Skin epidermis (tissue), 12 donors: ENCODE results near the gene STK11.
A peak's percentile ranks its signal among the peaks of the same experiment; 100 is the strongest.

Source experiments
- H3K27ac ChIP-seq, 21 experiments: fragments of 200-600 bp; sonication (generic) in 11 of 21; one replicate each; pipeline ENCODE4 v1.5.0; 2020; ENCODE audit warnings: mild to moderate bottlenecking in 3 of 21, inconsistent platforms in 2 of 21, moderate library complexity in 2 of 21
- H3K4me3 ChIP-seq, 7 experiments: fragments of 200-600 bp; sonication (generic) in 2 of 7; one replicate each; pipeline ENCODE4 v1.5.0; 2020; ENCODE audit warnings: inconsistent platforms in 2 of 7, mild to moderate bottlenecking in 2 of 7, moderate library complexity in 1 of 7

Gene STK11

DNA sequence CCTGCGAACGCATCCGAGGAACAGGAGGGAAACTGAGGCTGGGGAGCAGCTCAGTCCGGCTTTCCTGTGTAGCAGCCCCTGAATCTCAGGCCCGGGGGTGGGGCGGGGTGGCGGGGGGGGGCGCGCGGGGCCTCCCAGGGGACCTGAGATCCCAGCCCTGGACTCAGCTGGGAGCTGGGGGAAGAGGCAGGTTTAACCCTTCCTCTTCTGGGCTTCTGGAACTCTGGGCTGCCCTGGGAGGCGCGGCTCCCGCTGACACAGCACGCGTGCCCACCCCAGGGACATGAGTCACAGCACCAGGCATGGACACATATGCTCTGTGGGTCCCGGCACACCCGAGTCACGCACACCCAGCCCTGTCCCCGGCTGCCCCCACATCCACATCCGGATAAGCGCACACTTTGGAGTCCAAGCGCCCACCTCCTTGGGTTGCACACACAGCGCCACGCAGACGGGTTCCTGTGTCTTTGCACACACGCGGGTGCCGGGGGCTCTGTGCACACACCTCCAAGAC lies 60.1 kb downstream of the STK11 start:
- peak overlapping the region; percentile 32 to 59 (median 51) for H3K4me3 ChIP-seq
- H3K27ac ChIP-seq: peak overlapping the region; percentile 29 to 99 (median 86)

DNA sequence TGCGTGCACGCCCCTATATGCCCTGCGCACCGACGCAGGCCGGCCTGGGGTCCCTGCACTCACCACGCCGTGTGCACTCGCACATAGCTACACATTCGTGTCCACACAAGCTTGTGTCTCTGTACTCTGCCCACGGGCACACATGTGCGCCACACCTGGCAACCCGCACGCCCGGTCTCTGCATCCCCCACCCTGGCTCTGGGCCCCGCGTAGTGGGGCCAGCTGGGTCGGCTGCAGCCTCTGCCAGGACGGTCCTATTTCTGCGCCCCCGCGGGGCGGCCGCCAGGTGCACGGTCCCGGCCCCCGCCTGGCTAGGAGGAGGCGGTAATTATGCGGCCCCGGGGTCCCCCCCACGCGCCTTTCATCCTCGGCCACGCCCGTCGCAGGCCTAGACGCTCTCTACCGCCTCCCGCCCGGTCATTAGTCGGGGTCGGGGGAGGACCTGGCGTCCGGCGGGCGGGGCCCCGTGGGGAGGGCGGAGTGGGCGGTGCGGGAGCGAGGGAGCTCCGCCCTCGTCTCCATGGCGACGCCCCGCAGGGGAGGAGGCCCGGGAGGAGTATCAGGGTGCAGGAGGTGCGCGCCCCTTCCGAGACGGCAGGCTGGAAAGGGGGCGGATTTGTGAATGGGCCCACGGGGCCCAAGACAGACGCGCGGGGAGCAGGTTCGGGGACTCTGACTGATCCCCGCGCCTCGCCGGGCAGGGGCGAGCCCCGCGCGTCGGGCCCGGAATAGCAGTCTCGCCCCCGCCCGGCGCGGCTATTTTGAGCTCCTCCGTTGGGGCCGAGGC lies 60.7 kb downstream of the STK11 start:
- Histone ChIP-seq H3K27ac (peak overlapping the region; percentile 50 to 99 (median 86)), H3K4me3 (peak overlapping the region; percentile 32 to 59 (median 51))

DNA sequence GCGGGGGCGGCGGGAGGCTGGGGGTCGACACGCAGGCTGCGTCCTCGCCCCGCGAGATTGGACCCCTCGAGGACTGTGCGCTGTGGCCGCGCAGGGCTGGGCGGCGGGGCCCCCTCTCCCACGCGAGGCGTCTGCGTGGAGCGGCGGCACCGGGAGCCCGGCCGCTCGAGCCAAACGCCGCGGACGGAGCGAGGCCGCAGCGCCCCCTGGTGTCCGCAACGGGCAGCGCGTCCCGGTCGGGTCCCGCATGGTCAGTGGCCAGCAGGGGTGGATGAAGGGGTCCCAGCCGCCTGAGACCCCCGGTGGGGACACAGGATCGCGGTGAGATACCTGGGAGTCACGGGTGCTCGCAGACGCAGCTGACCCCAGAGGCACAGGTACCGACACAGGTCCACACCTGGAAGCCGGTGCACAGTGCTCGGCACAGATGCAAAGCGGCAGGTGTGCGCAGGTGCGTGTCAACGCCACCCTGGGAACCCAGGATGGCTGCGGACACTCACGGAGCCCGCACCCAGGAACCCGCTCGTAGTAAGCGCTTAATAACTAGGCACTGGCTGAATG lies 61.4 kb downstream of the STK11 start:
- Histone ChIP-seq H3K27ac (peak overlapping the region; percentile 50 to 99 (median 86)), H3K4me3 (peak overlapping the region; percentile 32 to 59 (median 51))

DNA sequence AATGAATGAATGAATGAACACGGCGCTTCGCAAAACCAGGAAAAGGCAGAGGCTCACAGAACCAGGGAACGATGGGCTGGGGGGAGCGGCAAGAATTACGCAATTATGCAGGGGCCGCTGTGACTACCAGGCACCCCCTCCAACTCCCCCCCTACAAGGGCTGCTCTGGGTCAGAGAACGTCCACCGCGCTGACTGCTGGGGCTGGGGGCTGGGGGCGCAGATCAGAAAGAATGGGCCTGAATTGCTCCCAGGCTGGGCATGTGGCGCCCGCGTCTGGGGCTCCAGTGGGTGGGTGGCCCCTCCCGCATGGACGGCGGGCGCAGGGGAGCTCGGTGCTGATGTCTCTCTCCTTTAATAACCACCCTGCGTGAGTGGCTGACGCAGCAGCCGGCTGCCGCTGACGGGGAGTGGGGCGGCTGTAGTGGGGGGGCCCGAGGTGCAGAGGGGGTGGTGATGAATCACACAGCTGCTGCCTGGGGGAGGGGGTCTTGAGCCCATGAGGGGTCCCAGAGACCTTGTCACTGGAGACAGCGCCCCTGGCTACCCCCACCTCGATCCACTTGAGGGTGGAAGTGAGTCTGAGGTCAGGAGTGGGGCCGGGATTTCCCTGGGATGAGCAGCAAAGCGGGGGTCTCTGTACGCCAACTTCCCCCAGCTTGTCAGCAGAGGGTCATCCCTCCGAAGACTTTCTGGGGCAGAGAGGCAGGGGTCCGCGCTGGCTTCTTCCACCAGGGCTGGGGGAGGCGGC lies 62.1 kb downstream of the STK11 start:
- peak overlapping the region in 11 of 21 experiments; percentile 34 to 100 (median 84) for H3K27ac ChIP-seq
- H3K4me3 ChIP-seq: peak overlapping the region; percentile 32 to 59 (median 51)

DNA sequence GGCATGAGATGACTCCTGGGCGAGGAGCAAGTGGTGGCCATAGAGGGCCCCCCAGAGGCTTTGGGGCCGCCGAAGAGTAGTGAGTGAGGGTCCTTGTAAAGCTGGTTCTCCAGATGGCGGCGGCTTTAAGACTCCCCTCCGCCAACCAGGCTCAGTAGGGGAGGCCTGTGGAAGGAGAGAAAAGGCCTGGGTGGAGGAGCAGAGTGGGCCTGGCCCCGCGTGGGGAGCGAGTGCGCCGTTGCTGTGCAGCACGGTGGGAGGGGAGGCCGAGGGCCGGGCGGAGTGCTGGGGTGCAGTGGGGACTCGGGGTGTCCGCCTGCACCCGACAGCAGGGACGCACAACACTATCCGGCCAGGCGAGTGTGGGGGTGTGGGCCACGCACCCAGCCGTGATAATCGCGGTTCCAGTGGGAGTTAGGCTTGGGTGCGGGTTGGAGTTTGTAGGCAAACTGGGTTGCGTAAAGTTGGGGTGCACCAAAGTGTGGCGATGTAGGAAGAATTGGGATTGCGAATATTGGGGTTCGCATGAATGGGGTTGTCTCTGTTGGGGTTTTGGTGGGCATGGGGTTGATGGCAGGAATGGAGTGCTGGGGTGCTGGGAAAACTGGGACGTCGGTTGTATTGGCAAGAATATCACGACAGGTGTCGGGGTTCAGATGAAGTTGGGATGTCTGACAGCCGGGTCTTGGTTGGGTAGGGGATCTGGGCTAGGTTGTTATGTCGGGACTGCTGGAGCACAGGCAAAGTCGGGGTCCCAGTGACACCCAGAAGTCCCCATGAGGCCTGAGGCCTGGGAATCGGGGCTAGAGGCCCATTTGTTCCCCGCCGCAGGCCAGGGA lies 62.9 kb downstream of the STK11 start:
- Histone ChIP-seq H3K27ac (peak overlapping the region in 17 of 21 experiments; percentile 11 to 100 (median 91)), H3K4me3 (peak overlapping the region in 3 of 7 experiments; percentile 50 to 71 (median 67))

DNA sequence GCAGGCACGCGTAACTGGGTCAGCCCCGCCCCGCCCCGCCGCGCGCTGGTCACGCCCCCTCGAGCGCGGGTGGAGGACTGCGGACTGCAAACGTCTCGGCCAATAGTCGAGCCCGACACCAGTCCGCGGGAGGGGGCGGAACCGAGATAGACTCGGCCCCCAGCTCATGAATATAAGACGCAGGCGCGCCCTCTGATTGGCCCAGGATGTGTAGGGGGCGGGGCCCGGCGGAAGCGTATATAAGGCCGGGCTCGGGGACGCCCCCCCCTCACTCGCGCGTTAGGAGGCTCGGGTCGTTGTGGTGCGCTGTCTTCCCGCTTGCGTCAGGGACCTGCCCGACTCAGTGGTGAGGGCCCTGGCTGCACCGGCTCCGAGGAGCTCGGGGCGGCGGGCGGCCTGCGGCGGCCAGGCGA lies 63.5 kb downstream of the STK11 start, which contains the start of gene CIRBP:
CIRBP (plus strand) TSS at position 268 of the 413 bp plus-strand sequence. CDS start 1,602 bp downstream, outside the sequence.
- H3K27ac ChIP-seq: peak within 1 kb of the TSS; percentile 87 to 100 (median 96)

DNA sequence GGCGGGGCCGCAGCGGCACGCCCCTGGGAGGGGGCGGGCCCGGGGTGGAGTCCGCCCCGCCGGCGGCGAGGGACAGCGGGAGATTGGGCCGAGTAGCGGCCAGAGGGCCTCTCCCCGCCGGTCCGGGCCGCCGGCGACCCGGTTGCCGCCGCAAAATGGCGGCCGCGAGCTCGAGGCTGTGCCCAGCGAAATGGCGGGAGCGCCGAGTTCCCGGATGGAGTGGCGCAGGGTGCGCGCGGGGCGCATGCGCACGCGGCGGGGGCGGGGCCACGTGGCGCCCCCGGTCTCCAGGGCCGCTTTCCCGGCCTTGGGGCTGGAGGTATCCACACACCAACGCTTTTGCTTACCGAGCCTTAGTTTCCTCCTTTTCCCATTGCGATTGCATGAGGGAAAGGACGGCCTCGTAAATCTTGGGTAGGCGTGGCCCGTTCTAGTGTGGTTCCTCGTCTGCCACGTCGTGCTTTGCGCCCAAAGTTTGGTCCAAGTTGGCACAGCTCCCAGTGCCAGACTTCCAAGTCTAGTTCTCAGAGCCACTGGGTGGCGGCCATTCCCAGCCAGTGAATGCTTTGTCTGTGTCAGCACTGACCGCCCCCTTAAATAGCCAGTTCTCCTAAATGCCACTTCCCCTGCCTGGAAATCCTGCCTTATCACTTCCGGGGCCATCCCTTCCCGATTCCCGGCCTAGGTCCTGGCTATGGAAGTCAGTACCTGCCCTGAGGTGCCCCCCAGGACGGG lies 64.1 kb downstream of the STK11 start:
- Histone ChIP-seq H3K27ac (peak overlapping the region; percentile 87 to 100 (median 96)), H3K4me3 (peak overlapping the region; percentile 50 to 74 (median 70))

More for the DNA sequence above, 63.5 kb downstream of the STK11 start, which contains the start of gene CIRBP:
- peak within 1 kb of the TSS; percentile 50 to 74 (median 70) for H3K4me3 ChIP-seq

DNA sequence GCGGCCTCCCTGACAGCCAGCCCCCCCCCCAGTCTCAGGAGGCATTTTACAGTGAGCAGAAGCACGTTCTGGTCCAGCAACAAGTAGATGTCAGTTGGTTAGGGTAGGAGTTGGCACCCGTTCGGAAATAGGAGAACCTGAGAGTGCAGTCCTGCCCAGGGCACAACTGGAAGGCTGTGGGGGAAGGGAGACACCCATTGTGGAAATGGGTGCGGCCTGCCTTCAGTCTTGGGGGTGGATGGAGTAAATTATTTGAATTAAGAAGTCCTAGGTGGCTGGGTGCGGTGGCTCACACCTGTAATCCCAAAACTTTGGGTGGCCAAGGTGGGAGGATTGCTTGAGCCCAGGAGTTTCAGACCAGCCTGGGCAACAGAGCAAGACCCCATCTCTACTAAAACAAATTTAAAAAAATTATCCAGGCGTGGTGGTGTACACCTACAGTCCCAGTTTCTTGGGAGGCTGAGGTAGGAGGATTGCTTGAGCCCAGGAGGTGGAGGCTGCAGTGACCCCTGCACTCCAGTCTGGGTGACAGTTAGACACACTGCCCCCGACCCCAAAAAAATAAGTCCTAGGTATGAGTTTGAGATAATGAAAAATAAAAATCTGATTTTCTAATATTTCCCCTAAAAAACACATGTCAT lies 64.8 kb downstream of the STK11 start:
- Histone ChIP-seq H3K4me3 (peak overlapping the region; percentile 50 to 74 (median 70)), H3K27ac (peak overlapping the region; percentile 8 to 100 (median 95))

DNA sequence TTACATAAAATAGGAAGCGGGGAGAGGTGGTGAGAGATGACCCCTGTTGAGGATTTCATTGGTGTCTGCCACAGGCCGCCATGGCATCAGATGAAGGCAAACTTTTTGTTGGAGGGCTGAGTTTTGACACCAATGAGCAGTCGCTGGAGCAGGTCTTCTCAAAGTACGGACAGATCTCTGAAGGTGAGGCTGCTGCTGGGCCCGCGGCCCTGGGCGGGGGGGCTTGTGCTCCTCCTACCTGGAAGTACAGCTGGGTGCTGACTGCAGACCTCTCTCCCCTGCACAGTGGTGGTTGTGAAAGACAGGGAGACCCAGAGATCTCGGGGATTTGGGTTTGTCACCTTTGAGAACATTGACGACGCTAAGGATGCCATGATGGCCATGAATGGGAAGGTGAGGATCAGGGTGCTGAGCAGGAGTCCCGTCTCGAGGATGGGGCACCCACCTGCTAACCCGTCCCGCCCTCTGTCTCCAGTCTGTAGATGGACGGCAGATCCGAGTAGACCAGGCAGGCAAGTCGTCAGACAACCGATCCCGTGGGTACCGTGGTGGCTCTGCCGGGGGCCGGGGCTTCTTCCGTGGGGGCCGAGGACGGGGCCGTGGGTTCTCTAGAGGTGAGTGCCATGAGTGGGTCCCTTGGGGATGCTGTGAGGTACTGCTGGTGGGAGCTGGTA lies 65.4 kb downstream of the STK11 start:
- peak overlapping the region; percentile 9 to 74 (median 70) for H3K4me3 ChIP-seq
- H3K27ac ChIP-seq: peak overlapping the region in 18 of 21 experiments; percentile 8 to 100 (median 94)

DNA sequence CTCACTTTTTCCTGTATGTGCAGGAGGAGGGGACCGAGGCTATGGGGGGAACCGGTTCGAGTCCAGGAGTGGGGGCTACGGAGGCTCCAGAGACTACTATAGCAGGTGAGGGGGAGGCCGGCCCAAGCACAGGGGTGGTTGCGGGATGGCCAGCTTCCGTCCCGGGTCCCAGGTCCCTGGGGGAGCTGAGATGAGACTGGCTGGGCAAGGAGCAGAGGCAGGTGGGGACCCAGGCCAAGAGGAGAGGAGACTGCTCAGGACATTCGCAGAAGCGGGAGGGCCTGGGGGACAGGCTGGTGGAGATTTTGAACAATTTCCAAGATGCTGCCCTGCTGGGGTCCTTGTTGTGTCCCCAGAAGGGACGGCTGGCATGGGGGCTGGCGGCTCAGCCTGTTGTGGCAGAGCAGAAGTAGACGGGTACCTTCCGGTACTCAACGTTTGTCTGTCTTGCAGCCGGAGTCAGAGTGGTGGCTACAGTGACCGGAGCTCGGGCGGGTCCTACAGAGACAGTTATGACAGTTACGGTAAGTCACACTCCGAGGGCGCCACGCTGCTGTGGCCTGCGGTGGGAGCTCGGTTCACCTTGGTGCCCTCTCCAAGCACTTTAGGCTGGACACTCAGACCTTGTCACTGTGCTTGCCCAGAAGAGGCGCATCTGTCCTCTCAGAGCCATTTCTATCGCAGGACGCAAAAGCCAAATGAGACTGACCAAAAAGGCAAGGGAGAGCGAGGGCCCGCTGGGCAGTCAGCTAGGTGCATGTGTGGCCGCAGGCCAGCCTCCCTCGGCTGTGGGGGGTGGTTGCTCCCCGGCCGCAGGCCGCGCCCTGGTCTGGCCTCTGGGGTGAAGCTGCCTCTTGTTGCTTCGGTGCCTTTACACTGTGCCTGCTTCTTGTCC lies 66.2 kb downstream of the STK11 start:
- Histone ChIP-seq H3K4me3 (peak overlapping the region in 2 of 7 experiments; percentile 67 to 70), H3K27ac (peak overlapping the region in 13 of 21 experiments; percentile 34 to 100 (median 97))

DNA sequence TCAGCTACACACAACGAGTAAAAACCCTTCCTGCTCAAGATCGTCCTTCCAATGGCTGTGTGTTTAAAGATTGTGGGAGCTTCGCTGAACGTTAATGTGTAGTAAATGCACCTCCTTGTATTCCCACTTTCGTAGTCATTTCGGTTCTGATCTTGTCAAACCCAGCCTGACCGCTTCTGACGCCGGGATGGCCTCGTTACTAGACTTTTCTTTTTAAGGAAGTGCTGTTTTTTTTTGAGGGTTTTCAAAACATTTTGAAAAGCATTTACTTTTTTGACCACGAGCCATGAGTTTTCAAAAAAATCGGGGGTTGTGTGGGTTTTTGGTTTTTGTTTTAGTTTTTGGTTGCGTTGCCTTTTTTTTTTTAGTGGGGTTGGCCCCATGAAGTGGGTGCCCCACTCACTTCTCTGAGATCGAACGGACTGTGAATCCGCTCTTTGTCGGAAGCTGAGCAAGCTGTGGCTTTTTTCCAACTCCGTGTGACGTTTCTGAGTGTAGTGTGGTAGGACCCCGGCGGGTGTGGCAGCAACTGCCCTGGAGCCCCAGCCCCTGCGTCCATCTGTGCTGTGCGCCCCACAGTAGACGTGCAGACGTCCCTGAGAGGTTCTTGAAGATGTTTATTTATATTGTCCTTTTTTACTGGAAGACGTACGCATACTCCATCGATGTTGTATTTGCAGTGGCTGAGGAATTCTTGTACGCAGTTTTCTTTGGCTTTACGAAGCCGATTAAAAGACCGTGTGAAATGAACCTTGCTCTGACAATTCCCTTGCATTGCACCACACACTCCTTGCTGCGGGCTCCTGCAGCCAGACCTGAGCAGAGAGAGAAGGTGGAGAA lies 67.1 kb downstream of the STK11 start:
- no peak overlapping the region for H3K4me3 ChIP-seq
- H3K27ac ChIP-seq: peak overlapping the region in 10 of 21 experiments; percentile 2 to 100 (median 94)

DNA sequence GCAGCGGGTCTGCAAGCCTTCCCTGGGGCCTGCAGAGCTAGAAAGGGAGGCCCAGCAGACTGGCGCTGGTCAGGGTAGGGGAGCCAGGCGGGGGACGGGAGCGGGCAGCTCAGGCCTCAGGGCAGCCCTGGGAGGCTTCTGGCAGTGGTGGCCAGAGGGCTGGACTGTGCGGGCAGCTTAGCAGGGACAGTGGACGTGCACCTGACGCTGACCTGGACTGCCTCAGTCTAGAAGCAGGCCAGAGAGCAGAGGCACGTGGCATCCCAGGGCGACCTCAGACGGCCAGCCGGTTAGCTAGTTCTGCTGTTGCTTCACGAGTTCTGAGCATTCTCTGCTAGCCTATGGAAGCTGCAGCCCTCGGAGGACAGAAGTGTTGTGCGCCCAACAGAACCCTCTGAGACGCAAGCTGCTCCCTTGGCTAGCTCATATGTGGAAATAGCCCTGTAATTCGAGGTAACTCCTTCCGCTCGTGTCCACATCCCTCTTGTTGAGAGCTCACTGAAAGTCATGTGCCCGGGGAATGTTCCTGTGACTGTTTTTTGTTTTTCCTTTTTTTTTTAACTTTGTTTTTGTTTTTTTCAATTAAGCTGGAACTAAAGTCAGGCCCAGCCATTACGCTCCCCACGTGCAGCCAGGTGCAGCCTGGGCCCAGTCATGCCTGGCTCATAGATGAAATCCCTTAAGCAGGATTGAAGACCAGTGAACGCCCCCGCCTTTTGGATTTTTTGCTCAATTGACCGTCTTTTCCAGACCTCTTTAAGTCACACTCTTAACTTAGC lies 67.9 kb downstream of the STK11 start:
- peak overlapping the region in 10 of 21 experiments; percentile 24 to 98 (median 96) for H3K27ac ChIP-seq
- no peak overlapping the region for H3K4me3 ChIP-seq

DNA sequence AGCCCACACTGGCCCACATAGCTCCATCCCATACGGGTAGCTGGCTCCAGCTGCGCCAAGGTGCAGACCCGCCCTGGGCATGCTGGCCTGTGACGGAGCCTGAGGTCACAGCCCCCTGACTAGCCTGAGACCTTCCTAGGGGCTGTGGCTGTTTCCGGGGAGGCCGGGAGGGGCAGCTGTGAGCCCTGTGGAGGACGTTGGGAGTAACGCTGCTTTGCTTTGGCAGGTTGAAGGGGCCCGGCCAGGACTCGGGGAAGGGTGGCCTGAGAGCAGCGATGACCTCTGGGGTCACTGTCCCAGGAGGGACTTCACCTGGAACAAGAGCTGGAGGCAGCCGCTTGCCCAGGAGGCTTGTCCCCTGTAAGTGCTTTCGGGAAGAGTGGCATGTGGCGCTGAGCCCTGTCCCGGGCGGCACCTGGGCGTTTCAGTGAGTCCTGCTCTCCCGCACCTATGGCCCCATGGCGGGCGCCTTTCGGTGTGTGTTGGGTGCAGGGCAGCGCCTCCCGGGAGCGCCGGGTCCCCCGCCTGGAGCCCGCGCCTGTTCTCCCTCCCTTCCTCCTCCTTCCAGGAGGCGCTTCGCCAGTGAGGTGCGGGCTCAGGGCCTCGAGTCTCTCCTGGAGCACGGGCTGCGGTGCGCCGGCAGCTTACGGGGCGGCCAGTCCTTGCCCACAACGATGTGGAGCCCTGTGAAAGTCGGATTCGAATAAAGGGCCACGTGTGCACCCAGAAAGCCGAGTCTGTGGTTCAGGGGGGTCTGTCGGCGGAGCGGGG lies 68.7 kb downstream of the STK11 start:
- peak overlapping the region; percentile 45 to 72 (median 59) for H3K4me3 ChIP-seq
- H3K27ac ChIP-seq: peak overlapping the region; percentile 34 to 99 (median 96)

DNA sequence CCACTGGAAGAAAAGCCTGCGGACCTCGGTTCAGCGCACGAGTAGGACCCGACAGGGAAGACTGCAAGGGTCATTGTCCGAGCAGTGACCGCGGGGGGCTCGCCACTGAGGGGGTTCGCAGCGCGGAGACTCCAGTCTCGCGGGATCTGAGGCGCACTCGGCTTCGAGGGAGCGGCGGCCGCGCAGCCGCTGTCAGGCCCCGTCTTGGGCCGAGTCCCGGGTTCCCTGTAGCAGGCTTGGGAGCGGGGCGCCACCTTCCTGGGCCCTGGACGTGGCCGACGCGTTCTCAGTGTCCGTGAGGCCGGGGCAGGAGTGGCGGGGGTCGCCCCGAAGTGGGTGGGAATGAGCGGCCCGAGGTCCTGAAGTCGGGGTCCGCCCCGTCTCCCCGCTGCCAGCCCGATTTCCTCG lies 69.3 kb downstream of the STK11 start:
- peak overlapping the region; percentile 45 to 72 (median 59) for H3K4me3 ChIP-seq
- H3K27ac ChIP-seq: peak overlapping the region; percentile 34 to 99 (median 96)
